HG03432 (cell line): ENCODE measurements around the gene LAMA3.

ENCODE experiments used
- ATAC-seq: cut with Tn5 transposase; IDR thresholded peaks from one replicate; pipeline ENCODE4 v1.9.1; 2021; ENCODE audit warnings: mild to moderate bottlenecking, moderate library complexity; ENCODE audit not compliant: unreplicated experiment

The LAMA3 gene

GRCh38 chr18:23871410-23871809 lies 182.2 kb downstream of the LAMA3 start:
- peak; percentile 89 for ATAC-seq

DNA sequence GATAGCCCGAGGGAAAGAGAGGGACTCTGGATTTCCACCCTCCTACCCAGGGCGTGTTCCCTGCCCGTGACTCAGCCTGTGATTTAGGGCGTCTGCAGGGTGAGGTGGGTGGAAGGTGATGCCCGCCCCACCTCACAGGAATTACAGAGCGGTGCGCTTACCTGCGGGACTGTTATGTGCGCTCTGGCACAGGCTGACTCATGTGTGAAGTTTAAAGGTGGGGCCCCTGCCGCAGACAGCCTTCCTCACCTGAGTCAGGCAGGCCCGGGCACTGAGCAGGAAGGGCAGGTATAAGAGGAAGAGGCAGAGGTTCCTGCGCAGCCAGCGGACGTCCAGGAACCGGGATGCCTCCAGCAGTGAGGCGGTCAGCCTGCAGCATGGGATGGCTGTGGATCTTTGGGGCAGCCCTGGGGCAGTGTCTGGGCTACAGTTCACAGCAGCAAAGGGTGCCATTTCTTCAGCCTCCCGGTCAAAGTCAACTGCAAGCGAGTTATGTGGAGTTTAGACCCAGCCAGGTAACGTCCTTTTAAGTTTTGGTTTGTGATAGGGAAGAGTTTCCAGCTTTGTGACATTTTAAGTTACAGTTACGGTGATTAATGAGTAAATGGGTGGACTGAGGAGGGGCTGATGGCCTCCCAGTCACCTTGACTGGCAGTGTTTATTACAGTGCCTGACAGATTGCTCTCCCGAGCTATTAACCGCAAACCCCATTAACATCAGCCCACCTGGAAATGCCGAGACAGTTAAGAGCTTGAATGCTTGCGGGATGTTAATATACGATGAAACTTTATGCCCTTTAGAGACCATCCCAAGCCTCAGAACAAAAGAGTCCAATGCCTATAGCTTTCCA lies 183.7 kb downstream of the LAMA3 start:
- ATAC-seq: no peak

- no peak for ATAC-seq
Measured at GRCh38 chr18:23875966-23876895, 187.0 kb downstream of the LAMA3 start.

DNA sequence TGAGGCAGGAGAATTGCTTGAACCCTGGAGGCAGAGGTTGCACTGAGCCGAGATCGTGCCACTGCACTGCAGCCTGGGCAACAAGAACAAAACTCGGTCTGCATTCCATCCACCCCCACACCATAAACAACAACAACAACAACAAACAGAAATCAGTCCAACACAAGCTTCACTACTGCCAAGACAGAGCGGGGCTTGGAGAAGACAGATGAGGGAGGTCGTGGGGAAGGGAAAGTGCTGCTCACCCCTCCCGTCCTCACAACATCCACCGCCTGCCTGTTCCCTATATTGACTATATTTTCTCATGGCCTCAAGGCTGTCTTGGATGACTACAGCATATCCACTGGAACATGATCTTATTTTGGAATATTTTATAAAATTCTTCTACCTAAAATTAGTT lies 187.7 kb downstream of the LAMA3 start:
- ATAC-seq: no peak

DNA sequence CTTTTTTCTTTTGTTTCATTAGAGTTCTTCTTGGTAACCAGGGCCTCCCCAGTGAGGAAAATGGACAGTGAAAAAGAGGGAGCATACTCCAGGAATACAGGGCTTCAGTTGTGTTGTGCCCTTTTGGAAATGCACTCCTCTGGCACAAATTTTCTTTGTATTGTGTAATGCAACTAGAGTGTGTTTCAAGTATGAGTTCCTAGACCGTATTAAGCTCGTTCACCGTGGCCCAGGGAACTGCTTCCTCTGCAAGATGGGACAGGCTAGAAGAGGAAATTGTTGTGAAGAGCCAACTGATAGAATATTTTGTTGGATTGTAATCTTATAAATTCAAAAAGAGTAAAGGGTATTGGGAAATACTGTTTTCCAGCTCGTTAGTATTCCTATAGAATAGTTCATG lies 188.1 kb downstream of the LAMA3 start:
- ATAC-seq: no peak

GRCh38 chr18:23878336-23878900 lies 189.2 kb downstream of the LAMA3 start:
- no peak for ATAC-seq

DNA sequence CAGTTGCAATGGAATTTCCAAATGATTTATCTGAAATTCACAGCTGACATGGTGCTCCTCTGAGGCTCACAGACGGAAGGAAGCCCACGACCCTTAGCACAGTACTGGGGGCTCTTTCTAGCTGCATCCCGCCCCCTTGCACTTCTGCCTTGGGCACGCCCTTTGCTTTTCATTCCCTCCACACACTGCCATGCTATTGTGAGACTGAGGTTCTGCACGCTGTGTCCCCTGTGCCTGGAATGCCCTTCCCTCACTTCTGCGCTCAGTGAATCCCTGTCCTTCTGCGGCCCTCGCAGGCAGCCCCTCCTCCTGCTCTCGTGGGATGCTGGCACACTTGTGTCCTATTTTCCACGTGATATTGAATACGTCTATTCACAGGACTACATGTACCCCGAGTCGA lies 189.9 kb downstream of the LAMA3 start:
- no peak for ATAC-seq

DNA sequence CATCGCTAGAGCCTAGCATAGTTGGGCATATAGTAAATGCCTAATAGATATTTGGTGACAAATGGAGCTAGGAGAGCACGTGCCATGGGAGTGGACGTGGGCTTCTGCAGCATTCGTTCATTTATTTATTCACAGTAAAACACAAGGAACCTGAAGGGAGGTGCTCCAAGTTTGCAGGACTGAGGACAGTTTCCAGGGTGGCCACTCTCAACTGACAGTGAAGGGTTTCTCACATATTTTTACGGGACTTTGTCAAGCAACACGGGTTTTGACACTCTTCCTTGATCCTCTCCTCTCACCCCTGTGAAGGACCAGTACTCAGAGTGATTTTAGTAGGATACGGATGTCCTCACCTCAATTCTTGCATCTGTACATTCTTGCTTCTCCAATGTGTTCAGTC lies 190.3 kb downstream of the LAMA3 start:
- ATAC-seq: no peak

DNA sequence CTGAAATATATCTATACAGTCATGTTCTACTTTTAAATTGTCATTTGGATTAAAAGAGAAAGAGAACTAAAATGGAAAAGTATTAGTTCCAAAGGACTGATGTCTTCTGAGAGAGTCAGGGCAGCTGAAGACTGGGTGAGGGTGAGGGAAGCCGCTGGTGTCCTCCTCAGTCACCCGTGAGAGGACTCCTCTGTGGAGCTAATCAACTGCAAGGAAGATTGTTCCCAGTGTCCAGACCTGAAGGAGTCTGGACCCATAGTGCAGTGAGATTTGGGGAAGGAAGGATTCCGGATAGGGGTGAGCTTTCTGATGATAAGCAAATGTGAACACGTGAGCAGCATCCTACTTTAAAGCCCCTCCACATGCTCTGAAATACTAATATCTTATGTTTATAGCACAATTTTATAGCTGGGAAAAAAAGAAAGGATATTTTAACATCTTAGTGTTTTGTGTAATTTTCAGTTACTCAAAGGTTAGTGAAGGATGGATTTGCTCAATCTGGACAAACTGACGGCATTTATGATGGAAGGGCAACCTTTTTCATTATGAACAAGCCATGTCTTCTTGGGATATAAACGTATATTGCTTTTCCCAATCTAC lies 190.8 kb downstream of the LAMA3 start:
- ATAC-seq: no peak

DNA sequence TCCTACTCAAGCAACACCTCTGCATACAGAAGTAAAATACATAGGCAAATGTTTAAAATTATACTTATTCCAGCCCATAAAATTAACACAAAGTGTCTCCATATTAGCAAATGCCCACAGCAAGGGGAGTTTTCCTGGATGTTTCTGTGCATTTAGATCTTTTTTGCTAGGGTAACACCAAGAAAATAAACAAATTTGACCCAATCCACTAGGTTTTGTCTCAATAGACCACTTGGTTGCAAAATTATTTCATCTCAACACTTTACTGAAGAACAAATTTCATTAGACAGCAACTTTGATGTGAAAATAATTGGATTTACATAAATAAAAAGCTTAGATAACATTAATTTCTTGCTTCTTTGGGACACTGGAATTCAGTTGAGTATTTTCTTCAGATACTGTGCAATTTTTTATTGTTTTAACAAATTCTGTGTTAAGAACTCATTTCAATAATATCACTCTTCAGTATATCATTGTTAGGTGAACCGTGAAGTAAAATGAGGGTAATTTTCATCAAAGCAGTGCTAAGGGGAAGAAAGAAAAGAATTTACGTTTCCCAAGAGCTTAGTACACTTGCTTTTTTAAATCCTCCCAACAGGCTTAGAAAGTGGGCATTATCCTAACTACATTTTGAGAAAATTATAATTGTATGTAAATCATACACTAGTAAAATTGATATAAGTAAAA lies 191.8 kb downstream of the LAMA3 start:
- ATAC-seq: no peak

DNA sequence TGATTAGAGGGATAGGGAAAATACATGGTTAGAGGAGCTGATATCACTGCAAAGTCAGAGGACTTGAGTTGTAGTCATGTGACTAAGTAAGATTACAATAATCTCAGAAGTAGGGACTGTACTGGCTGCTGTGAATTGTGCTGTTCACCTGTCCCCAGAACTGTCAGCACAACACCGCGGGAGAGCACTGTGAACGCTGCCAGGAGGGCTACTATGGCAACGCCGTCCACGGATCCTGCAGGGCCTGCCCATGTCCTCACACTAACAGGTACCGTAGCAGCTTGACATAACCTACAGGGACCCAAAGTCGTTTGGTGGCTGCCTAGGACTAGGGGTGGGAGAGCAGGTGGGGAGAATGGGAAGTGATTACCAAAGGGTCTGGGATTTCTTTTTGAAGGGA lies 192.5 kb downstream of the LAMA3 start:
- ATAC-seq: no peak

DNA sequence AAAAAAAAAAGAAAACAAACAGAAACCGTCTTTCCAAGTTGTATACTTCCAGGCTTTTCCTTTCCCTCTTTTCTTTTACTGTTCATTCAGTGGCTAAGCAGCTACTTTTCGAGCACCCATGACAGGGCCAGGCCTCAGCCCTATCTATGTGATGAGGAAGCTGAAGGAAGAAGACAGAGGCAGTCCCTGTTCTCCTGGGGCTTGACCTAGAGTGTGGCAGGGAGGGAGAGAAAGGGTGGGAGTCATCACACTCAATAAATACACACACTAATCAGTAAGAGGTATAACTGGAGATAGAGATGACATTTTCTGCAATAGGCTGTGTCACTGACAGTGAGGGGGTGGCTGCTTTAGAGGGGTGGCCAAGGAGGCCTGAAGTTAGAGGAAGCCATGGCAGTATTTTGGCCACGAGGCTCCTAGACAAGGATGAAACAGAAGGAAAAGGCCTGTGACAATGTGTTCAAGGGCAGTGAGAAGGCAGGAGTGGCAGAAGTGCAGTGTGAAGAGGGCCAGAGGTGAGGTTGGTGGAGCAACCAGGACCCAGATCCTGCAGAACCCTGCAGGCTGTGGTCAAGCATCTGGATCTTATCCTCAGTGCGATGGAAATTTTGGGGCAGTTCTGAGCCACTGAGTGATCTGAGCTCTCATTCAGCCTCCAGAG lies 193.5 kb downstream of the LAMA3 start:
- no peak for ATAC-seq

DNA sequence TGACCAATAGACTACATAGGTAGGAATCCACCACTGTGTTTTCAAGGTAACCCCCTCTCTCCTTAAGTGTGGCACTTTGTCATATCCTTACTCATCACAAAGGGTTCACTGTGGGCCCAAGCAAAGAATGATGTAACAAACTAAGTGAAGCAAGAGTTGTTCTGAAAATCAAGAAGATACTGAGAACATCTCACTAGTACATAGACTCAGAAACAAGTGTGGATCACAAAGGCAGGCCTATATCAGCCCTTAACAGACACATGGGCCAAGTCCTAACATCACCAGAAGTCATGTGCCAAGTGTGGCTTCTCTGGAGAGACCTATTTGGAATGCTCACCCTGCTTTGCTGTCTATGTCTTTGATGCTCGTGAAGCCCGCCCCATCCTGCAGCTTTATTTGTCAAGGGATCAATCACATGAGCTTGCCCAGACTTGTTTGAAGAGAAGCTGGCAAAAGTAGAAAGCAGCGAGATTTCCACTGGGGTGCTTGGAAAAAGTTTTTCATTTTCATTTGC lies 194.1 kb downstream of the LAMA3 start:
- no peak for ATAC-seq

GRCh38 chr18:23884681-23885375 lies 195.6 kb downstream of the LAMA3 start:
- no peak for ATAC-seq

DNA sequence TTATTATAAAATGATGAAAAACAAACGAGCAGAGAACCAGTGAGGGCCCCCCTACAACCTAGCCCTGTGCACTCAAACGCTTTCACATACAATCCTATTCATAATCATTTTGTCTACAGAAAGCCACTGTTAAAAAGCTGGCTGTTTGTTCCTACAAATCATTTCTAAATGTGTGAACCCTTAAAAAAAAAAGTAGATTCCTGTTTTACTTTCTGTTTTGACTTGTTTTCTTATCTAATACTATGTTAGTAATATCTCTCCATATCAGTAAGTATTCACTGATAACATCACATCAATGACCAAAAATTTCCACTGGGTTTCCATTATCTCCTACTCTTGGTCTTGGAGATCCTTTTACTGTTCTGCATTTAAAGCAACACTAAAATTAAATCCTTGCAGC lies 196.5 kb downstream of the LAMA3 start:
- ATAC-seq: no peak

DNA sequence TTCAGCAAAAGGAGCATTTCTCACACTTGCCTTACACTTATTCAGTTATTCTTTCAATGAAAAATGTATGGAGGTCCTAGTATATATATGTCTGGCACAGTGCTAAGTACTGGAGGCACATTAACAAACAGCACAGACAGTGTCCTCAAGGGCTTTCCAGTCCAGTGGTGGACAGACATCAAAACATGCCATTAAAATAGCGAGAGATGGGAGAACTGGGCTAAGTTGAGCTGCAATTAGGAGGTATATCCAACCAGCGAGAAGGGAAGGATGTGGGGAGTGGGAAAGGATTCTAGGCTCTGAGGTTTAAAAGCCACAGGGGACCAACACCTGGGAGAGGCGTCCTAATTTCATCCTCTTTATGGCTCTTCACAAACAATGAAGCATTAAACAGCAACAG lies 197.8 kb downstream of the LAMA3 start:
- no peak for ATAC-seq

DNA sequence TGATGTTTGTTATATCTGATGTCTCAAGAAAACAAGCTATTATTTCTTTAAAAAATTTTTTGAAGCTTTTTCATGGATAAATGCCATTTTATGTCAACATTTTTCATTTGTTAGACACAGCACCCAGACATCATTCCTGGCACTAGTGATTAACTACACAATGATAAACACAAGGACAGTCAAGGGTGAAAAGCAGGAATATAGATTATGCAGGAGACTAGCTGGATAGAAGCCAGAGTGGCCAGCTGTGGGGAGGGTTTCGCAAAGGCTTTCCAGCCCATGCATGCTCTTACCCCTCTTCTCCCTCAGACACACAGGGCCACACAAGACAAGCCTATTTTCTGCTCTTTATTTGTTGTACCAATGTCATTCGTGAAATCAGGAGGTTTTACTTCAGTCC lies 198.2 kb downstream of the LAMA3 start:
- no peak for ATAC-seq

- ATAC-seq: no peak
Measured at GRCh38 chr18:23888881-23889280, 199.6 kb downstream of the LAMA3 start.

GRCh38 chr18:23889907-23890306 lies 200.7 kb downstream of the LAMA3 start:
- no peak for ATAC-seq
